Aorta (tissue), 5 donors: ENCODE results near the gene ARL15. TPM values are rescaled to one million over a fixed set of nuclear protein-coding genes. Genes with fewer than 3 reads are reported as not detected.

Source experiments
- ATAC-seq: fragments of 200-7000 bp; cut with Tn5 transposase; one replicate; pipeline ENCODE4 v1.9.1; 2022; ENCODE audit warnings: moderate library complexity; ENCODE audit not compliant: low FRiP score
- DNase-seq, 2 donors: peaks; one replicate each; pipeline ENCODE4 v3.0.0-alpha.2; 2020
- H3K27ac ChIP-seq, 2 donors: one replicate each; pipeline ENCODE4 v1.5.1; 2013; ENCODE audit warnings: low read length in 2 of 2, mild to moderate bottlenecking in 2 of 2, moderate library complexity in 2 of 2, control low read depth in 1 of 2, inconsistent platforms in 1 of 2, low read depth in 1 of 2
- H3K27me3 ChIP-seq, 2 donors: one replicate each; pipeline ENCODE4 v1.6.1; 2013; ENCODE audit warnings: control low read depth in 1 of 2, low read length in 1 of 2, mild to moderate bottlenecking in 1 of 2, moderate library complexity in 1 of 2; ENCODE audit not compliant: insufficient read depth in 2 of 2, control insufficient read depth in 1 of 2
- H3K36me3 ChIP-seq, 2 donors: one replicate each; pipeline ENCODE4 v1.6.1; 2013; ENCODE audit warnings: control low read depth in 1 of 2, low read length in 1 of 2, mild to moderate bottlenecking in 1 of 2; ENCODE audit not compliant: insufficient read depth in 2 of 2, control insufficient read depth in 1 of 2
- H3K4me1 ChIP-seq, 2 donors: one replicate each; pipeline ENCODE4 v1.6.1; 2013; ENCODE audit warnings: low read length in 2 of 2, control low read depth in 1 of 2, mild to moderate bottlenecking in 1 of 2, moderate library complexity in 1 of 2; ENCODE audit not compliant: insufficient read depth in 2 of 2, control insufficient read depth in 1 of 2
- H3K4me3 ChIP-seq, 2 donors: one replicate each; pipeline ENCODE4 v1.5.1; 2013; ENCODE audit warnings: low read length in 2 of 2, control low read depth in 1 of 2, mild to moderate bottlenecking in 1 of 2
- H3K9me3 ChIP-seq: one replicate; pipeline ENCODE4 v1.6.1; 2013; ENCODE audit warnings: mild to moderate bottlenecking, low read length; ENCODE audit not compliant: control insufficient read depth
- WGBS, 2 donors: extraction: QIAGEN DNeasy Blood & Tissue Kit; methylation state at CpG; one replicate each; pipeline ENCODE4 v1.1.7; 2013; 5-methylcytosine and 5-hydroxymethylcytosine counted together
- intact Hi-C, 2 donors: fragments of 100-400 bp; cut with DNase I; formaldehyde crosslinking; loops; one replicate each; pipeline versions ENCODE4 v1.14.2 to v1.15.0; 2022
- polyA plus RNA-seq, 2 donors: library from polyadenylated mRNA; stranded (reverse); fragments of 200-250 nt; gene quantifications; one replicate each; pipeline ENCODE4 v1.2.3, GENCODE V29; 2013
- total RNA-seq, 2 donors: library from RNA; stranded (reverse); fragmentation: NEBNext Ultra II Directional; extraction: Animal tissue kit (Norgen Biotek cat#: 25700); gene quantifications; one replicate each; pipeline ENCODE4 v1.2.1, GENCODE V29; 2021
- donor health status: healthy with polysubstance abuse.
- donor health status: Bipolar disorder and iron deficiency.
- donor health status: DM: no; HTN: no; CAD: no.
- donor health status: DM: no; HTN: no; CAD: no.
- donor health status: DM: yes; HTN: yes; CAD: no.

Gene ARL15
- total and polyA plus RNA-seq, 4 donors, result 7.4 to 44.7 (median 19.8) TPM

DNA sequence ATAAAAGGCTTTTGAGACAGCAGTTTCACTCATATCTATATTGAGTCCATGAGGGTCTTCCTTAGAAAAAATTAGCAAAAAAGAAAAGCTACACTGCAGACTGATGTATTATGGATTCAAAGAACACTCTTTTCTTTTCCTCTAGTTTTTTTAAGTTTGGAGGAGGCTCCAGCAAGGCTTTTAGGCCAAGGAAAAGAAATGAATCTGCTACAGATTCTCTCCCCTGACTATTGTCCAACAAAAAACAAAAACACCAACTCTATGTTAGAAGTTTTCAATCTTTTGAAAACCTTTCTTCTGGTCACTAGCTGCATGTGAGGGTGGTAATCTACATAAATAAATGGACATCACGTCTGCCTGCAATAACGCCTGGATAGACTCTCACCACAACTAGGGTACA, 310.4 kb downstream of the ARL15 start:
- no peaks in the 10 kb centered on the region for H3K9me3 ChIP-seq
- H3K4me1 ChIP-seq, result no peaks in the 10 kb centered on the region
- H3K4me3 ChIP-seq, result no peak overlapping the region
- ATAC-seq (no peak), DNase-seq (no peak)
- no peaks in the 10 kb centered on the region for H3K27me3 ChIP-seq
- no peaks in the 10 kb centered on the region for H3K36me3 ChIP-seq
- 82 to 89% methylated on average over 2 of the region's 2 CpGs for WGBS, 2 donors
- H3K27ac ChIP-seq, result no peak overlapping the region
- intact Hi-C loops, result no loop called here

DNA sequence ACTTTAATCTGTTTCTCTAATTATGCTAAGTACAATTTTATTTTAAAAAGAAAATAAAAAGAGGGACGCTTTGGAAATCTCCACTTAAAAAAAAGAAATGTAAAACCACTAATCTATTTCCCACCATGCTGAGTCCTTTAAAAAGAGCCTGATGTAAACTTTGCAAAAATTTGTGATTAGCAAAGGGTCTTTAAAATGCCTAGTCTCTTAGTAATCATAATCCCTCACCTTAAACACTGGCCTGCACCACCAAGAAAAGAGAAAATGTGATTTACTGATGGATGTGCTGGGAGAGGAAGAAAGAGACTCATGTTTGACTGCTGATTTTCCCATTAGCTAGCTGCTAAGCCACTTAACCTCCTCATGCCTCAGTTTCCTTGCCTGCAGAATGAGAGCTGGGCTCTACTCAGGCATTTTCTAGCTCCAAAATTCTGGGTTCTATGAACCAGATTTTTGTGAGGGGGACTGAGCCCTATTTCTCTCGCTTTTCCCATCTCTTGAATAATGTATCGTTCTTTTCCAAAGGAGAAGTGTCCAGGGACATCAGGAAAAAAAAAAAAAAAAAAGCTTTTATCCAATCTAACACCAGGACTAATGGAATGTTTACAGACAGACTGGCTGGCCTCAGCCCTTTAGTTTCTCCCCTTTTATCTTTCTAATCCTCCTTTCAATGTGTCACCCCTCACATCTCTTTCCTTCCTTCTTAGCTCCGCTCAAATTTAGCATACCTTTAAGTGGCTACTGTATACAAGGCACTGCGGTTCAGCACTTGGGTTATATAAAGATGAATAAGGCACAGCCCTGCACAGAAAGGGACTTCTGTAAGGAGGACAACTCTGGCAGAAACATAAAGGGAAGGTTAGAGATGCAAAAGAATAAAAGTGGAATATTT, 312.4 kb downstream of the ARL15 start:
- Histone ChIP-seq H3K9me3 (no peaks in the 10 kb centered on the region), H3K27me3 (no peaks in the 10 kb centered on the region), H3K36me3 (no peaks in the 10 kb centered on the region), H3K4me1 (no peaks in the 10 kb centered on the region), H3K4me3 (no peak overlapping the region), H3K27ac (no peak overlapping the region)
- WGBS, 2 donors, result 83 to 92% methylated on average over 5 of the region's 5 CpGs
- ATAC-seq (no peak), DNase-seq (no peak)
- intact Hi-C loops, result no loop called here

DNA sequence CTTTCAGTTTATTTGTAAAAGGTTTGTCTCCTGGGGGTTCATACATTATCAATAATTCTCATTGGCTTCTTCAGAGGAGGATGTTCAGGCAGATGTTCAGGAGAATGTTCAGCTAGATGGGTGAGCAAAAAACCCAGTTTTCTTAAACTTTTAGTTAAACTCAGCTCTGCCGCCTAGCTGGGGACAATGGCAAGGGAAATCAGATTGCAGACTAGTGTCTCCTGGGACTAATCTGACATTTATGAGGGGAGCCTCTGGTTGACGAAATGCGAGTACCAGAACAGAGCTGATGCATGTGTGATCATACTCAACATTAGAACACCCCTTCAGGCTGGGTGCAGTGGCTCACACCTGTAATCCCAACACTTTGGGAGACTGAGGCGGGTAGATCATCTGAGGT, 314.4 kb downstream of the ARL15 start:
- no peak overlapping the region for H3K27ac ChIP-seq
- H3K9me3 ChIP-seq, result no peaks in the 10 kb centered on the region
- ATAC-seq, result no peak
- 86 to 90% methylated on average over 4 of the region's 4 CpGs for WGBS, 2 donors
- no peak overlapping the region for H3K4me3 ChIP-seq
- no peaks in the 10 kb centered on the region for H3K27me3 ChIP-seq
- H3K36me3 ChIP-seq, result no peaks in the 10 kb centered on the region
- no peak for DNase-seq
- intact Hi-C loops, result no loop called here
- H3K4me1 ChIP-seq, result no peaks in the 10 kb centered on the region

DNA sequence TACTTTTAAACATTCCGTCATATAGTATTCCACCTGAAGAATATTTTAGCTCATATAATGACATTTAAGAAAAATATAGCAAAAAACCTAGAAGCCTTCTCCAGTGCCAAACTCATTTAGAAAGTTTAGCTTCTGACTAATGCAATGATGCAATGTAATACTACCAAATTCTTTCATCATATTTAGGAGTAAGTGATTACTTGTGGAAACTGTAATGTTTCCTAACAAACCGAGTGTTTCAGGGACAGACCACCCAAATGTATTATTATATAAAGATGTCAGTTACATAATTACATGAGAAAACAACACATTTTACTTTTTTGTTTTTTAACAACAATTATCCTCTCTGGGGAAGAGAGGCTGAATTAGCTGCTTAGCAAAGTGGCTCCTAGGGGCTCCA, 316.2 kb downstream of the ARL15 start:
- Histone ChIP-seq H3K4me1 (no peaks in the 10 kb centered on the region), H3K27me3 (no peaks in the 10 kb centered on the region), H3K36me3 (no peaks in the 10 kb centered on the region), H3K9me3 (no peaks in the 10 kb centered on the region), H3K27ac (no peak overlapping the region), H3K4me3 (no peak overlapping the region)
- no peak for ATAC-seq
- intact Hi-C loops, result no loop called here
- 88 to 89% methylated on average over 2 of the region's 2 CpGs for WGBS, 2 donors
- DNase-seq, result no peak

DNA sequence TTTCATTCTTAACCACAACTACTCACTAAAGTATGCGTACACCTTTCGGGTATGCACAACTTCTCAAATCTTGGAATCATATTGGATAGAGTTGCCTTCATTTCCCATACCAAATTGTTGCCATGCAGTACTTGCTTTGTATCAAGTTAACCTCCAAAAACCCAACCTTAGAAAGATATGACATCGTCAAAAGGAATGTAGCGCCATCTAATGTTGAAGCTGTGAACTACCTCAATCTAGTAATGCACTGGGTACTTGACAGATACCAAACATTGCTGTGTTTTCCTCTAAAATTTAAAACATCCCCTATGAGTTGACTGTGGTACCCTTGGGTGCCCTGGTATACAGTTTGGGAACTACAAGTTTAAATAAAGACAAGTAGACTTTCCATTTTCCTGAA, 318.4 kb downstream of the ARL15 start:
- no peak for ATAC-seq
- 97 to 98% methylated on average over 4 of the region's 4 CpGs for WGBS, 2 donors

DNA sequence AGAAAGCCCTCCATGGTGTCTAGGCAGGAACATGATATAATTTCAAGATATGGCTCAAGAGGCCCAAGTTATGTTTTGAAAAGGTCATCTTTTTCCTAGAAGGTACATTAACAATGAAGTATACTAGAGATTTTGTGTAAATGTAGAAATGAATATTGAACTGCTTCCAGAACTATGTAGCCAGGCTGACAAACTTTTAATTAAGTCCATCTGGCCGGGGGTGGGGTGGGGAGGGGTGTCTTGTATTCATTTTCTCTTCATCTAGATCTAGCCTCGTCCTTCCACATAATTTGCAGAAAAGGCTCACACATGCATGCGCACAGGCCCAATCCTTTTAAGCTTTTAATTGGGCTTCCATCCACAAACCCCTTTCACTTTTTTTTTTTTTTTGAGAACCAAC, 323.3 kb downstream of the ARL15 start:
- no peak for ATAC-seq

More for the DNA sequence above, 318.4 kb downstream of the ARL15 start:
- Histone ChIP-seq H3K27me3 (no peaks in the 10 kb centered on the region), H3K4me1 (no peaks in the 10 kb centered on the region), H3K36me3 (no peaks in the 10 kb centered on the region), H3K9me3 (no peaks in the 10 kb centered on the region), H3K4me3 (no peak overlapping the region), H3K27ac (no peak overlapping the region)
- intact Hi-C loops, result no loop called here
- no peak for DNase-seq

DNA sequence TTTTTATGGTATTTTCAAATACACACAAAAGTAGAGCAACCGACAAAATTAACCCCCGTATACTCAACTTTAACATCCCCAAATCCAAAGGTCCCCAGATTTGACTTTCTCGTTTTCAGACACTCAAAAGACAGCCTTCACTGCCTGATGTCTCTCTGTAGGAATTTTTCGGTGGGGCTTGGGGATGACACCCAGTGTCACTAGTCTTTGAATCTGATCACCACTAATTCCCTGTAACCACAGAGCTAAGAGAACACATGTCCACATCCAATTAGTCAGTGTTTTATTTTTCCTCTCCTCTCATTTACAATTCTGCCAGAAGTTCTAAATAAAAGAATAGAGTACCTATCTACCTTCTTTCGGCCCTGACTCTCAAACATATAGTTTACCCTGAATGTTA, 324.6 kb downstream of the ARL15 start:
- no peak for DNase-seq
- ATAC-seq, result no peak
- 93 to 94% methylated on average over 5 of the region's 5 CpGs for WGBS, 2 donors
- no peak overlapping the region for H3K4me3 ChIP-seq
- H3K36me3 ChIP-seq, result no peaks in the 10 kb centered on the region
- no peaks in the 10 kb centered on the region for H3K4me1 ChIP-seq
- H3K27me3 ChIP-seq, result no peaks in the 10 kb centered on the region
- no peaks in the 10 kb centered on the region for H3K9me3 ChIP-seq
- H3K27ac ChIP-seq, result no peak overlapping the region
- intact Hi-C loops, result no loop called here

More for the DNA sequence above, 323.3 kb downstream of the ARL15 start:
- Histone ChIP-seq H3K4me3 (no peak overlapping the region), H3K4me1 (no peaks in the 10 kb centered on the region), H3K36me3 (no peaks in the 10 kb centered on the region), H3K27ac (no peak overlapping the region), H3K27me3 (no peaks in the 10 kb centered on the region), H3K9me3 (no peaks in the 10 kb centered on the region)
- no peak for DNase-seq
- intact Hi-C loops, result no loop called here
- 97% methylated on average over 3 of the region's 3 CpGs for WGBS, 2 donors

DNA sequence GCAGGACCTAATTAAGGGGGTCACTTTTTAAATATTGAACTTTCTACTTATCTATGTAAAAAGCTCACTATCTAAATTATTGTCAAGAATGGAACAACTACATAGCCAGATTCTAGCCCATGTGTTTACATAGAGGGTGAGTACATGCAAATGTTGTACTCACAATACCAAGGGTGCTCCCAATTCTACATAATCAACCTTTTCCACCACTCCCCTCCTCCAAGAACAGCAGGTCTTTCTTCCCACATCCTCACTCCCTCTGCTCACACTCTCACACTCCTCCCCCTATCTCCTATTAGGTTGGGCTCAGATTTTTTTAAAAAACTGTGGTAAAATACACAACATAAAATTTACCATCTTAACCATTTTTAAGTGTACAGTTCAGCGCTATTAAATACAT, 325.4 kb downstream of the ARL15 start:
- 92 to 94% methylated on average over 1 of the region's 1 CpG for WGBS, 2 donors
- Histone ChIP-seq H3K27ac (no peak overlapping the region), H3K9me3 (no peaks in the 10 kb centered on the region), H3K4me3 (no peak overlapping the region), H3K4me1 (no peaks in the 10 kb centered on the region), H3K36me3 (no peaks in the 10 kb centered on the region), H3K27me3 (no peaks in the 10 kb centered on the region)
- ATAC-seq (no peak), DNase-seq (no peak)
- intact Hi-C loops, result no loop called here
